ENCODE results near the gene SYNJ2. TPM values are rescaled to one million over a fixed set of nuclear protein-coding genes. Genes with fewer than 3 reads are reported as not detected.

Gene SYNJ2
- total RNA-seq, 1 donor from 2014 or later: 4.5 TPM

DNA sequence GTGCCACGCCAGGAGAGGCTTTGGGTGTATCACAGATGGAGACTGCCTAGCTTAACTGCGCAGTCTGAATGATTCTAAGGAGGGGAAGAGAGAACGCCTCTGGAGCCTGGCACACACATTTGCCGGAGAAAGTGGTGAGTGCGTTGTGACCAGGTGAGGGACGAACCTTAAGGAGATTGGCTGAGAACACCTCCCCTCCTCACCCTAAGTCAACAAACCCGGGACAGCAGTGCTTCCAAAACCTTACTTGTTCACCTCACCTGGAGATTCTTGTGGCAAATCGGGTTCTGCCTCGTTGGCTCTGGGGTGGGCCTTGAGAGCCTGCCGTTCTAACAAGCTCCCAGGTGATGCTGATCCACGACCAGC lies 9.4 kb downstream of the SYNJ2 start:
- TF ChIP-seq, protein P1, sequence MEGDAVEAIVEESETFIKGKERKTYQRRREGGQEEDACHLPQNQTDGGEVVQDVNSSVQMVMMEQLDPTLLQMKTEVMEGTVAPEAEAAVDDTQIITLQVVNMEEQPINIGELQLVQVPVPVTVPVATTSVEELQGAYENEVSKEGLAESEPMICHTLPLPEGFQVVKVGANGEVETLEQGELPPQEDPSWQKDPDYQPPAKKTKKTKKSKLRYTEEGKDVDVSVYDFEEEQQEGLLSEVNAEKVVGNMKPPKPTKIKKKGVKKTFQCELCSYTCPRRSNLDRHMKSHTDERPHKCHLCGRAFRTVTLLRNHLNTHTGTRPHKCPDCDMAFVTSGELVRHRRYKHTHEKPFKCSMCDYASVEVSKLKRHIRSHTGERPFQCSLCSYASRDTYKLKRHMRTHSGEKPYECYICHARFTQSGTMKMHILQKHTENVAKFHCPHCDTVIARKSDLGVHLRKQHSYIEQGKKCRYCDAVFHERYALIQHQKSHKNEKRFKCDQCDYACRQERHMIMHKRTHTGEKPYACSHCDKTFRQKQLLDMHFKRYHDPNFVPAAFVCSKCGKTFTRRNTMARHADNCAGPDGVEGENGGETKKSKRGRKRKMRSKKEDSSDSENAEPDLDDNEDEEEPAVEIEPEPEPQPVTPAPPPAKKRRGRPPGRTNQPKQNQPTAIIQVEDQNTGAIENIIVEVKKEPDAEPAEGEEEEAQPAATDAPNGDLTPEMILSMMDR (IDR thresholded peaks at IDR 0.05): no peak

DNA sequence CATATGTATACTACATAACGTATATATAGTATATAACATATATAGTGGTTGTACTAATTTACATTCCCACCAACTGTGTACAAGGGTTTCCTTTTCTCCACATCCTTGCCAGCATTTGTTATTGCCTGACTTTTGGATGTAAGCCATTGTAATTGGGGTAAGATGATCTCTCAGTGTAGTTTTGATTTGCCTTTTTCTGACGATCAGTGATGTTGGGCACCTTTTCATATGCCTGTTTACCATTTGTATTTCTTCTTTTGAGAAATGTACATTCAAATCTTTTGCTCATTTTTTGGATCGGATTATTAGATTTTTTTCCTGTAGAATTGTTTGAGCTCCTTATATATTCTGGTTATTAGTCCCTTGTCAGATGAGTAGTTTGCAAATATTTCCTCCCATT lies 11.4 kb downstream of the SYNJ2 start:
- no peaks in the 10 kb centered on the region for H3K27me3 ChIP-seq (ENCODE audit: low read depth)
- no peak for DNase-seq
- TF ChIP-seq, protein P1 (IDR thresholded peaks at IDR 0.05): no peak
- no peaks in the 10 kb centered on the region for H3K36me3 ChIP-seq
- ATAC-seq: no peak
- no peak overlapping the region for H3K27ac ChIP-seq
- H3K4me3 ChIP-seq: no peak overlapping the region
- peaks cover 12% of the 10 kb centered on the region for H3K4me1 ChIP-seq
- H3K9me3 ChIP-seq: no peaks in the 10 kb centered on the region
- intact Hi-C loops (cut with DNase I): no loop called here

More for the DNA sequence above, 9.4 kb downstream of the SYNJ2 start:
- Histone ChIP-seq H3K4me3 (no peak overlapping the region), H3K9me3 (no peaks in the 10 kb centered on the region), H3K27ac (no peak overlapping the region), H3K27me3 (ENCODE audit: low read depth) (no peaks in the 10 kb centered on the region), H3K36me3 (no peaks in the 10 kb centered on the region), H3K4me1 (peaks cover 12% of the 10 kb centered on the region)
- ATAC-seq: no peak
- no peak for DNase-seq
- intact Hi-C loops (cut with DNase I): no loop called here

DNA sequence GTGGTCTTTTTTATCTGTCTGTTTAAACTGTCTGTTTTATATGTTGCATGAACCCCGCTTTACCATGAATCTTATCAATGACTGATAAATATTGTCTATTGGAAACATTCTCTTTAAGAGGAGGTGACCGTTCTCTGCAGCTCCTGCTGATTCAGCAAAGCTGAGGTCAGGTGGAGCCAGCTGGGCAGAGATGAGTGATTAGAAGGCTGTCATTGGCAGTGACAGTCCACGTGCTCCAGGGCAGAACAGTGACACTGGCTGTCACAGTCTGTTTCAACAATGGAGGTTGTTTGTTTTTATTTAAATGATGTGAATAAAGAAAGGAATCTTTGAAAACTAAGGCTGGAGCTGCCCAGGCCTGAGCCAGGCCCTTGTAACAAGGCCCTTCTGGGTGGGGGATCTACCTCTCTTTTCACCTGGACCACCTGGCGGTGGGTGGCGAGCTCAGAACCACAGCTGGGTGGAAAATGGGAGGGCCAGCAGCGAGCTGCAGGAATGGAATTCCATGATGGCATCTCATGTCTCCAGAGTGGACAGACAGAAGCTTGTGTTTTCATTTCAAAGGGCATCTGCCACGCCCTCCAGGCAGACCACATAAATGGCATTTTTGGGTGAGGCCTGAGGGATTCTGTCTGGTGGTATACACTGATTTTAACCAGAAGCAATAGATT lies 12.6 kb downstream of the SYNJ2 start:
- TF ChIP-seq, protein P1 (IDR thresholded peaks at IDR 0.05): no peak
- H3K9me3 ChIP-seq: no peaks in the 10 kb centered on the region
- no peaks in the 10 kb centered on the region for H3K27me3 ChIP-seq (ENCODE audit: low read depth)
- no peak for ATAC-seq
- no peak overlapping the region for H3K27ac ChIP-seq
- H3K4me3 ChIP-seq: no peak overlapping the region
- H3K36me3 ChIP-seq: no peaks in the 10 kb centered on the region
- H3K4me1 ChIP-seq: peaks cover 12% of the 10 kb centered on the region
- no peak for DNase-seq
- intact Hi-C loops (cut with DNase I): no loop called here

DNA sequence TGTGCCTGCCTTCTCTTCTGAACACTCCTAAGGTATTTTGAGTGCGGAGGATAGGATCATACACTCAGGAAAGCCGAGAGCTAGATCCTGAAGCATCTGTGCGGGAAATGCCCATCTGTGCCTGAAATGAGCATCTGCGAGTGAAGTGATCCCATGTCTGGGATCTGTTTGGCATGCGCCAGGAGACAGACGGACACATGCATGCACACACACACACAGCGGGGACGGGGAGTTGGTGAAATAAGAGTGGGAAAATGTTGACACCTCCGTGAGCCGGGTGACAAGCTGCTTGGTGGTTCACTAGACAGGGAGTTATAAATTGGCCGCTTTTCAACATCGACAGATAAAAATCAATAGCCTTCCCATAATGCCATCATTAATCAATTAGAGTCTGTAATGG lies 13.8 kb downstream of the SYNJ2 start:
- intact Hi-C loops (cut with DNase I): no loop called here
- DNase-seq: no peak
- H3K36me3 ChIP-seq: no peaks in the 10 kb centered on the region
- H3K4me1 ChIP-seq: peaks cover under 1% of the 10 kb centered on the region
- H3K27me3 ChIP-seq (ENCODE audit: low read depth): no peaks in the 10 kb centered on the region
- H3K4me3 ChIP-seq: no peak overlapping the region
- ATAC-seq: no peak
- TF ChIP-seq, protein P1 (IDR thresholded peaks at IDR 0.05): no peak
- H3K9me3 ChIP-seq: no peaks in the 10 kb centered on the region
- H3K27ac ChIP-seq: no peak overlapping the region

DNA sequence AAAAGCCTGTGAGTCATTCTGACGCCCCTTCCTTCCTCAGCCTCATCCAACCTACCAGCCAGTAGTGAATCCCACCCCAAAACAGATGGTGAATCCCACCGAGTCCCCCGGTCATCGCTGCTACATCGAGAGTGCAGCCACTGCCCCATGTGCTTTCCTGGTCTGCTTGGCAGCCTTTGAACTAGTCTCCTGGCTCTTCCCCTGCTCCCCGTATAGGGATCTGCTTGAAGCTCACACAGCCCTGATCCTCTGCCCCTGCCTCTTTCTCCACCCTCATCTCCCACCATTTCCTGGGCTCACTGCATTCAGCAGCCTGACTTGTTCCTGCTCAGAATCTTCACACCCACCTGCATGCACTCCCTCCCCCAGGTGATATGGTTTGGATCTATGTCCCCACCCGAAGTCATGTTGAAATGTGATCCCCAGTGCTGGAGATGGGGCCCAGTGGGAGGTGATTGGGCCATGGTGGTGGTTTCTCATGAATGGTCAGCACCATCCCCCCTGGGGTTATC lies 14.6 kb downstream of the SYNJ2 start:
- Histone ChIP-seq H3K36me3 (no peaks in the 10 kb centered on the region), H3K9me3 (no peaks in the 10 kb centered on the region), H3K27me3 (ENCODE audit: low read depth) (no peaks in the 10 kb centered on the region), H3K4me1 (no peaks in the 10 kb centered on the region), H3K27ac (no peak overlapping the region), H3K4me3 (no peak overlapping the region)
- intact Hi-C loops (cut with DNase I): no loop called here
- DNase-seq (no peak), ATAC-seq (no peak)
- TF ChIP-seq, protein P1 (IDR thresholded peaks at IDR 0.05): no peak
